Left lobe of liver (tissue), 2 donors: ENCODE measurements around the gene HOXA9. TPM values are rescaled to one million over a fixed set of nuclear protein-coding genes. Genes with fewer than 3 reads are reported as not detected.

Source experiments
- ATAC-seq: fragments of 200-7000 bp; cut with Tn5 transposase; one replicate; pipeline ENCODE4 v1.9.1; 2020; ENCODE audit warnings: mild to moderate bottlenecking, moderate library complexity
- DNase-seq: peaks from one replicate; pipeline ENCODE4 v3.0.0-alpha.2; 2020; ENCODE audit warnings: low spot score
- total RNA-seq: library from RNA; stranded (reverse); gene quantifications from one replicate; pipeline ENCODE4 v1.2.1, GENCODE V29; 2021
- donor health status: DM: no; HTN: no; CAD: no; lungs with moderate emphysema.
- donor health status: DM: no; HTN: yes; CAD: no.

The HOXA9 gene
- total RNA-seq, 1 donor from 2014 or later: not detected

DNA sequence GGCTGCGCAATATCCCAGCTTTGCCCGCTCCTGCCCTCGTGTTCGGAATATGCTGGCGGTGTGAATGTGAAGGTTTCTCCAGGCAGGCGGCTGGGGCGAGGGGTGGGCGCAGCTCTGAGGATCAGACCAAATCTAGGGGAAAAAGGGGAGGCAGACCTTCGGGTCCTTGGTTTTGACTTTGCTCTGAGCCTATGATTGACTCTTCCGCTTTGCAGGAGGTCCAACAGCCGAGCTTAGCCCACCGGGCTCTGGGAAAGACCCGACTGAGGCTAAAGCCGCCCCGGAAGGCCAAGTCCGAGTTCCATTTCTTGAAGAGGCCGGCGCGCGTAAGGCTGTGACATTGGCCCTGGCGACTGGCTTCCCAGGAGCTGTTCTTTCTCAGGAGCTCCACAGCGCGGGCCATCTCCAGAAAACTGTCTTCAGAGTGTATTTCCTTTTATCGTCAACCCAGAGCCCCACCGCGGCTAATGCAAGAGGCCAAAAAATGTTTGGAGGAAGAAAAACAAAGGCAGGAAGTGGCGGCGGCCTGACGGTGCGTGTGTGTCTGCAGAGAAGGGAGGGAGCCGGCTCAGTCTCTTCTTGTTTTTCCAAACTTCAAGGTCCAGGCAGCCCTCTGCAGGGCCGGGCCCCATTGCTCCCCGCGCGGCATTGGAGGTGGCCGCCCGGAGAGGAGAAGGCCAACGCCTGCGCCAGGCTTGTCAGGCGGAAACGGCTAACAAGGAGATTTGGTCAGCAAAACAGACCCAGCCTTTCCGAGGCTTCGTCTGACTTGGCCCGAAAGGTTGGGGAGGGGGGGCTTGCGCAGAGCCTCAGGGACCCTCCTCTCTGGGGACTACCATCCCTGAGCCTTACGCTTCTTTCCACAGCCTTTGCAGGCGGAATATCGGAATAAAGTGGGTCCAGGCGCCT is 23.3 kb upstream of the HOXA9 start:
- ATAC-seq (no peak), DNase-seq (no peak)

DNA sequence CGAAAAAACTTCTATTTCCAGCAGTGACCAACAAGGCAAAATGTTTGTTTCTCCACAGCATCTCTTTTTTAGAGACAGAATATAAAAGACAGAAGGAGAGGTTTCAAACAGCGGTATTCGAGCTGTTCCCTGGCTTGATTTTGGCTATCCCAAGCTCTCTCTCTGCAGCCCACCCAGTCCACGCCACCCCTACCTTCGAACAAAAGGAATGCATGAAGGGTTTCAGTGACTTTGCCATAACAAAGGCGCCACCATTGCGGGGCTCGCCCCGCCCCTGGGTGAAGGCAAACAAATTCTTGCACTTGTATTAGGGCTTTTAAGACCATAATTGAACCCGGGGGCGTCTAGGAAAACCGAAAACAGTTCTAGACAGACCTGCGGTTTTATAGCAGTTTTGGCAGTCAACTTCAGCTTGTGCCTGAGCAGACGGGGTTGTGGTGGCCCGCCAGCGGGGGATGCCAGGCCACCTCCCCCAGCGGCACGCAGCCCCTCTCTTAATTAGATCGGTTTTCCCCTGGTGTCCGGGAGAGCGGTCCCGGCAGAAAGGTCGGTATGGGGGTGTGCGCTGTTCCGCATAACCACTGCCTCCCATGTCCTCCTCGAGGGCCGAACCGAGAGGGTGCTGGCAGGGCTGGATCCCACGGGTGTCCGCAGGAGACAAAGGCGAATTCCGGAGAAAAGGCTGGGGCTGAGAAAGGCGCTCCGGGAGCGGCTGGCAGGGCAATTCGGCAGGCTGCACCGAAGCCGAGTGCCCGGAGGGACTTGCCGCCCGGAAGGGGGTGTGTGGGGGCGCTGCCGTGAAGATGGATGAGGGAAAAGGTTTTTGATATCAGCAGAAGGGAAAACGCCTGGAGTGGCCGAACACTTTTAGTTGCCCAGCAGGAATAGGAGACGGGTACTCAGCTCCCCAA is 22.4 kb upstream of the HOXA9 start:
- ATAC-seq (no peak), DNase-seq (peak; percentile 4)

GRCh38 chr7:27186668-27187474 is 21.5 kb upstream of the HOXA9 start:
- ATAC-seq (no peak), DNase-seq (no peak)

DNA sequence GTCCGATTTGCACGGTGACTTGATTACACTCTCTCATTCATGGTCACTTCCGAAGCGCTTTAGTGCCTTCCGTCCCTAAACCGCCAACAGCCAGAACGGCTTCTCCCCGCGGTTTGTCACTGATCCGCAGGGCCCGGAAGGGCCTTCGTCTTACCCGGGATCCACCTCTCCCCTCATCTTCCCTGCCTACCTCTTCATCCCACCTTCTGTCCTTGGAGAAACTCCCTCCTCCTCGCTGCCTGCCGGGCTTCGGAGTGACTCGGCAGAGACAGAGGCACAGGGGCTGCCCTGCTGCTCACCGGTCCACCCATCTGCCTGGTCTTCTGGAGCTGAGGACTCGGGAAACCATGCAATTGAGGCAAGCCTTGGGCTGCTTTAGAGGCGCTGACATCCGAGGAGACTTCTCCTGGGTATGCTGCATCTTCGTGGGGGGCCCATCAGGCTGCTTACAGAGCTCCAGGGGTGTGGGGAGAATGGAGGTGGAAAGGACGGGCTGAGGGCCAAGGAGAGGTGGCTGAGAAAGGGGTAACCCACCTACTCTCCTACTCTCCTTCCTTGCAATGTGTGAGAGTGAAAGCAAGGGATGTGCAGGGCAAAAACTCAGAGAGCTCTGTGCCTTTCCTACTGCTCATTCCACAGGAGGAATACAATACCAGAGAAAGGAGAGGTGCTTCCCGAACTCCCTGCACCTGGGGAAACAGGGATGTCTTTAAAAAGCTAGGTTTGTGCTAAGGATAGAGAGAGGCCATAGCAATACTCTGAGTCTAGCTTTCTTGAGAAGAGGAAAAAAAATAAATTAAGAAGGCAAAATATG is 20.7 kb upstream of the HOXA9 start:
- ATAC-seq: no peak
- peak; percentile 32 for DNase-seq

DNA sequence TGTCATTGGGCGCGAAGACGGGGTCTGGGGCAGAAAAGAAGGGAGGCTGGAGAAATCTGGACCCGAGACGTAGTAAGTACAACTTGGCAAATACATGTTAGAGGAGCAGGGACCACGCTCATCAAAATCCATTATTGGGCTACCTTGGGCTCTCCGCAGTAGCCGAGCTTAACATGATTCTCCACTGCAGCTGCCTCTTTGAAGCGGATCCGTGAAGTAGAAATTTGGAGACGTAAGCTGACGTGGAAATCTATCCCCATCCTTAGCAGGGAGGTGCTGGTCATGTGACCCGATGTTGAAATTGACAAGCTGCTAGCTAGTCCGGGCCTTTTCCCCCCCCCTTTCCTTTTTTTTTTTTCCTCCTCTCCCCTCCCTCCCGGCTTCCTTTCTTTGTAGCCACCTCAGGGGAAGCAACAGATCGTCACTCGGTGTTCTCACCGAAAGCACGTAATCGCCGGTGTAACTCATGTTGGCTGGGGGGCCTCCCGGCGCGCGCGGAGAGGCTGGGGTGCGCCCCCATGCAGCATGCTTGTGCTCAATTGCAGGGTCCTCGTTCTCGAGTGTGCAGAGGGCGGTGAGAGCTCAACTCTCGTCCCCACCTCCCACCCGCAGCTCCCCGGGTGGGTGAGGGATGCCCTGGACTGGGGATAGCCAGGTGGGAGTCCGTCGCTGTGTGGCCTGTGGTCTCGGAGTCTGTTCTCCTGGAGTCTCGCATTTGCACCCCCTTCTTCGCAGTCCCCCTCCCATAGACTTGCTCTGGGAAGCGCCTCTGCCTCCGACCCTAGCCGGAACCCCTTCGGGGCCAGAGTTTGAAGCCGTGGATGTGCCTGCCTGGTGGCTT is 19.9 kb upstream of the HOXA9 start, which contains the start of gene HOXA11:
Gene HOXA11 (minus strand): TSS at position 220 of the 841 bp plus-strand sequence. CDS start 88 bp downstream, at position 132.
- DNase-seq (peak; percentile 37), ATAC-seq (no peak)

GRCh38 chr7:27184337-27185012 is 19.1 kb upstream of the HOXA9 start:
- no peak for ATAC-seq
- peak; percentile 42 for DNase-seq

- DNase-seq: peak; percentile 22
Measured at GRCh38 chr7:27183682-27184336, 18.5 kb upstream of the HOXA9 start.

DNA sequence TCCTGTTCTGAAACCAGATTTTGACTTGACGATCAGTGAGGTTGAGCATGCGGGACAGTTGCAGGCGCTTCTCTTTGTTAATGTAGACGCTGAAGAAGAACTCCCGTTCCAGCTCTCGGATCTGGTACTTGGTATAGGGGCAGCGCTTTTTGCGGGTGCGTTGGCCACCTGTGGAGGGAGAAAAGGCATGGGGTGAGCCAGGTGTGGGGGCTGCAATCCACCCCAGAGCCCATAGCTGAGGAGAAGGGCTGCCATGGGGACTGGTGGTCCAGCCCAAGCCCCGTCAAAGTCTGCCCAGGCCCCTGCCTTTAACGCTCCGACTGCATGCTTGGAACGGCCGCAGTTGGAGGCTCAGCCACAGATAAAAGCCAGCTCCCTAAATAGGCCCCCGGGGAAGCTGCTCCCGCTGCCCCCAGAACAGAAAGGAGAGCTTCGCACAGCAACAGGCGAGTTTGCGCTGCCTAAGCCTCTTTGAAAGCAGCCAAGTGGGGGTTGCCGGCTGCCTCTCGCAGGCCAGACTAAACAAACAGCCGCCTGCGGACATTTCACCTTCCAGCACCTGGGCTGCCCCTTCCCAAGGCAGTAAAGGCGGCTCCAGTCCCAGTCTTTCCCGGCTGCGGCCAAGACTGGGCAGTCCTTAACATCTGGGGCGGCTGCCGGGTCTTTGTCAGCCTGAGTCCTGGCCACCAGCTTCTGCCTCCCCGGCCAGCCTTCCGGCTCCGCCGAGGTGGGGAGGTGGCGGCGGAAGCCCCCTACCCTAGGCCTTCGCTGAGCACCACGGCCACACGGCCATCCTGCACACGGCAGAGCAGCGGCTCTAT is 17.7 kb upstream of the HOXA9 start:
- peak; percentile 31 for DNase-seq
- ATAC-seq: no peak

More at GRCh38 chr7:27183682-27184336, 18.5 kb upstream of the HOXA9 start:
- no peak for ATAC-seq

GRCh38 chr7:27182285-27182841 is 17.0 kb upstream of the HOXA9 start:
- DNase-seq: peak; percentile 8

GRCh38 chr7:27181795-27182275 is 16.5 kb upstream of the HOXA9 start:
- ATAC-seq (no peak), DNase-seq (no peak)

More at GRCh38 chr7:27182285-27182841, 17.0 kb upstream of the HOXA9 start:
- ATAC-seq: no peak

DNA sequence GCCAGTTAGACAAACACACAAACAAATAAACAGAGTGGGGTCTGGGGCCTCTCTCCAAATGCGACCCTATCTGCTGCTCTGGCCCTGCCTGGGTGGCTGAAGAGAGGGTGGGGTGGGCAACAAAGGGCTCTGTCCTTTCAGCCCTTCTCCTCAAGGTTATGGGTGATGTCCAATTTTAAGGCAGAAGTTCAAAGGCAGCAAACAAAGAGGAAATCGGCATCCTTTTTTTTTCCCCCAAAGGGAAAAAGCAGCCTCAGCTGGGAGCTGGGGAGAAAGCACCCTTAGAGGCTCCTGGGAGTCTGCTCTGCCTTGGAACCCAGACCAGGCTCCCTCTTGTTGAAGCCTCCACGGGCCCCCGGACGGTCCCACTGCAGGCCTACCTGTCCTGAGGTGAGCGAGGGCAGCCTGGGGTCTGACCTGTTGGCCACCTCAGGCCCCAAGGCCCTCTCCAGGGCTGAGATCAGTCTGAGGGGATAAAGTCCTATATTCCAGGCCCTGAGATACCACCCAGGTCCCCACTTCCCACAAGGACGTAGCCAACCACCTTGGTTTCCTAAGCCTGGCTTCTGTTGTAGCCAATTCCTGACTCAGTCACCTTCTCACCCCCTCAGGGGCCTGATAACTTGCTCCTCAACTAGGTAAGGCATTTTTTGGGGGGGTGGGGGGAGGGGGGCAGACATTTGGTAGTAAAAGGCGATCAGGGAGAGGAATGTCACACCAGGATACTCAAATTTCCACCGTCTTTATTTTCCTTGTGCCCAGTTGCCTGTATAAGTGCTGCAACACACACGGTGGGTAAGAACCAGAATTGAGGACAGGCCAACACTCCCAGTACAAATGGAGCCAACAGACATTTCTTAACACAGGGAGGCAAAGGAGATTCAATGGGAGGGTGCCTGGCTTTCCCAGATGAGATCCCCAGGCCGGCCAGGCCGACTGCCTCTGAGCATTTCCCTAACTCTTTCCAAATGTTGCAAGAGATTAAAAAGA is 15.4 kb upstream of the HOXA9 start:
- no peak for ATAC-seq
- DNase-seq: no peak

DNA sequence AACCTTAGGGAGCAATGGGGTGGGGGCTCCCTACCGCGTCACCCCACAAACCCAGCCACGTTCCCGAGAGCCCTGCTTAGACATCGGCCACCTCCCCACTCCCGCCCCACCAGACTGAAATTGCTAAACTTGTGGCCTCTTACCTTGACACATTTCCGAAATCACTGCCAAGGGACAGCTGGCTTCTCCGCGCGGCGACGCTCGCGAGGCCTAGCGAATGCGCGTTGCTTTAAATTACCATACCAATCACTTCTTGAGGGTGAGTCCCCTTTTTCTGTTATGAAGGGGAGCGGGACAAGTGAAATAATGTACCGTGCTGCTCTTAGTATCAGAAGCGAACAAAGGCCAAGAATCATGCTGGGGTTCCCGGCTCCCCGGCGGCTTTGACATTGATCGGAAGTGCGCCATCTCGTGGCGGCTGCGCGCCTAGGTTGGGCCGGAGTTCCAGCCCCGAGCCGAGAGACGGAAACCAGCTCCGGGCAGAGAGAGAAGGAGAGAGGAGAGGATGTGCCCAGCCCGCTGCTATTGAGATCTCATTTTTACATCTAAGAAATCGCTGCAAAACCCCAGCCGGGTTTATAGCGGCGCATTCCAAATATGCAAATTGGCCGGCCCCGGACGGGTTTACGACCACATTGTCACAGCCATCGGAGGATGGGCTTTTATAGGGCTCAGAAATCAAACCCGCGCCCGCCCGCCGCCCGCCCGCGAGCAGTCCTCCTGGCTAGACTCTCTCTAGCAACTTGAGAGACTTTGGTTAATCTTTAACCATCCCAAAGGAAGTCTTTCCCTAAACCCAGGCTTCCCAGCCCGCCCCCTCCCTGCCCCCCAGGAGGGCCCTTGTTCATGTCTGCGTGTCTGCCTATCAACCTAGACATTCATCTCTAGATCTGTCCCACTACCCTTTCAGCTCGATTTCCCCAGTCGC is 14.4 kb upstream of the HOXA9 start:
- DNase-seq: no peak
- ATAC-seq: peak; percentile 60

DNA sequence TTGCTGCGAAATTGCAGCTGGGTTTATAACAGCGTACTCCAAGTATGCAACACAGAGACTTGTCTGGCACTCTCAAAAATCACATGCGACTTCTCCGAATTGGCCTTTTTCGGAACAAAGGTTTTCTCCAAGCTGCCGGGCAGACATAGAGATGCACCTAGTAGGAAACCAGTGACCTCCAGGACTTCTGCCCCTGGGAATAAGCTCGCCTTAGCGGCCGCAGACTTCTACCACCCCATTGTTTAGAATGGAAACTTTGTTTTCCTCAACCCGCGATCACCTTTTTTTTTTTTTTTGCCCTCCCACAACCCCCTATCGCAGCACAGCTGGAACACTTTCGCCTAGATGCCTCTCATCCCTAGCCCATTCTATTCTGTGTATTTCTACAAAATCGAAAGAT is 13.7 kb upstream of the HOXA9 start:
- DNase-seq (no peak), ATAC-seq (no peak)

DNA sequence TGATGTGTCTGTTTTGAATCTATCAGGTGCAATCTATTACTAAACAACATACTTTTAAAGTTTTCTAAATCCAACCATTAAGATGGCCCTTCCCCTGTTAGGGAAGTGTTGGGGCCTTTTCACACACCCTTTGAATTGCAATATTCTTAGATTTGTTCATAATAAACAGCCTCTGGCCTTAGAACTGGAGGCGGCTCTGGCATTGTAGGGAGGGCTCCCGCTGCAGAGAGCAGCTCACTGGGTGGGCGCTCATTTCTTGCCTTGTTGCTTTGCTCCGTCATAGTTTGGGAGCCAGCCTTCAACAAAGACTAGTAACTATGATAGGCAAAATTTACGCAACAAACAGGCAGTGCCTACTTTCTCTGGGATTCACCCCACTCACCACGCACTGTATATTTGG is 13.0 kb upstream of the HOXA9 start:
- DNase-seq (no peak), ATAC-seq (no peak)
